Esophagus muscularis mucosa (tissue), 3 donors: Measurements from ENCODE around the gene BTNL8.
"Not testable (repeated sequence)": the region's sequence is repeated elsewhere in the genome, so short reads cannot be mapped to it uniquely, and the experiment has no call there.

ENCODE experiments used
- CTCF ChIP-seq, 3 experiments: fragments of 200-600 bp in 2 of 3; fragments of 450-650 bp in 1 of 3; sonication (generic) in 2 of 3; IDR thresholded peaks; one replicate each; pipeline ENCODE4 v1.5.1; 2017 to 2019; ENCODE audit warnings: antibody characterized with exemption in 3 of 3, mild to moderate bottlenecking in 2 of 3, moderate library complexity in 1 of 3
- POLR2A ChIP-seq: fragments of 450-650 bp; IDR thresholded peaks from one replicate; pipeline ENCODE4 v1.6.1; 2017; ENCODE audit warnings: antibody characterized with exemption, moderate library complexity, mild to moderate bottlenecking, low read depth

DNA sequence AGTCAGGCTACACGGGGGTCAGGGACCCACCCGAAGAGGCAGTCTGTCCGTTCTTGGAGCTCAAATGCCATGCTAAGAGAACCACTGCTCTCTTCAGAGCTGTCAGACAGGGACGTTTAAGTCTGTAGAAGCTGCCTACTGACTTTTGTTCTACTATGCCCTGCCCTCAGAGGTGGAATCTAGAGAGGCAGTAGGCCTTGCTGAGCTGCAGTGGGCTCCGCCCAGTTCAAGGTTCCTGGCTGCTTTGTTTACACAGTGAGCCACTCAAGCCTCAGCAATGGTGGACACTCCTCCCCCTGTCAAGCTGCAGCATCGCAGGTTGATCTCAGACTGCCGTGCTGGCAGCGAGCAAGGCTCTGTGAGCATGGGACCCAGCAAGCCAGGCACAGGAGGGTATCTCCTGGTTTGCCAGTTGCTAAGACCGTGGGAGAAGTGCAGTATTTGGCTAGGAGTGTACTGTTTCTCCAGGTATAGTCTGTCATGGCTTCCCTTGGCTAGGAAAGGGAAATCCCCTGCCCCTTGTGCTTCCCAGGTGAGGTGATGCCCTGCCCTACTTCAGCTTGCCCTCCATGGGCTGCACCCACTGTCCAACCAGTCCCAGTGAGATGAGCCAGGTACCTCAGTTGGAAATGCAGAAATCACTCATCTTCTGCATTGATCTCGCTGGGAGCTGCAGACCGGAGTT, 13.0 kb upstream of the BTNL8 start:
- TF ChIP-seq CTCF (IDR thresholded peaks at IDR 0.05); POLR2A: not testable (repeated sequence)
